SK-N-SH (cell line): ENCODE data around the gene CHMP6.

ENCODE experiments used
- SIN3A ChIP-seq: IDR thresholded peaks from 2 replicates; pipeline ENCODE4 v1.6.1; 2012; ENCODE audit warnings: low read depth, mild to moderate bottlenecking, low read length, moderate library complexity, borderline replicate concordance
- TCF12 ChIP-seq: IDR thresholded peaks from 2 replicates; pipeline ENCODE4 v1.4.0; 2012
- TF ChIP-seq, protein P1 (sequence below): IDR thresholded peaks from 2 replicates; pipeline ENCODE4 v1.6.1; 2012; ENCODE audit warnings: mild to moderate bottlenecking, low read depth, low read length, moderate library complexity

DNA sequence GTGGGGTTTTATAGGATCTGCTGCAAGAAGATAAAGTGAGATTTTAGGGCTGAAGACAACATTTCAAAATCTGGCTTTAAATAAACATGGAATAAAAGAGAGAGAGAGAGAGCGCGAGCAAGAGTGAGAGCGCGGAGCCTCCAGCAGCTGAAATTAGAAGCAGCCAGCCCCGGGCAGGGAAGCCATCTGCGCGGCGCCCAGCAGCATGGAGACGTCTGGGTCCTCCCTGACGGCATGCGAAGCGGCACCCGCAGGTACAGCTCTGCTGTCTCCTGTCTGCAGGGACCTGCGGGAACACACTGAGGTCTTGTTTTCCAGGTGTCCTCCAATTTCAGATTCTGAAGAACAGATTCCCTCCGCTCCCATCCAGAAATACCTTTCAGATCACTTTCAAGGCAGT is 35.4 kb downstream of the CHMP6 start:
- TF ChIP-seq, protein P1, sequence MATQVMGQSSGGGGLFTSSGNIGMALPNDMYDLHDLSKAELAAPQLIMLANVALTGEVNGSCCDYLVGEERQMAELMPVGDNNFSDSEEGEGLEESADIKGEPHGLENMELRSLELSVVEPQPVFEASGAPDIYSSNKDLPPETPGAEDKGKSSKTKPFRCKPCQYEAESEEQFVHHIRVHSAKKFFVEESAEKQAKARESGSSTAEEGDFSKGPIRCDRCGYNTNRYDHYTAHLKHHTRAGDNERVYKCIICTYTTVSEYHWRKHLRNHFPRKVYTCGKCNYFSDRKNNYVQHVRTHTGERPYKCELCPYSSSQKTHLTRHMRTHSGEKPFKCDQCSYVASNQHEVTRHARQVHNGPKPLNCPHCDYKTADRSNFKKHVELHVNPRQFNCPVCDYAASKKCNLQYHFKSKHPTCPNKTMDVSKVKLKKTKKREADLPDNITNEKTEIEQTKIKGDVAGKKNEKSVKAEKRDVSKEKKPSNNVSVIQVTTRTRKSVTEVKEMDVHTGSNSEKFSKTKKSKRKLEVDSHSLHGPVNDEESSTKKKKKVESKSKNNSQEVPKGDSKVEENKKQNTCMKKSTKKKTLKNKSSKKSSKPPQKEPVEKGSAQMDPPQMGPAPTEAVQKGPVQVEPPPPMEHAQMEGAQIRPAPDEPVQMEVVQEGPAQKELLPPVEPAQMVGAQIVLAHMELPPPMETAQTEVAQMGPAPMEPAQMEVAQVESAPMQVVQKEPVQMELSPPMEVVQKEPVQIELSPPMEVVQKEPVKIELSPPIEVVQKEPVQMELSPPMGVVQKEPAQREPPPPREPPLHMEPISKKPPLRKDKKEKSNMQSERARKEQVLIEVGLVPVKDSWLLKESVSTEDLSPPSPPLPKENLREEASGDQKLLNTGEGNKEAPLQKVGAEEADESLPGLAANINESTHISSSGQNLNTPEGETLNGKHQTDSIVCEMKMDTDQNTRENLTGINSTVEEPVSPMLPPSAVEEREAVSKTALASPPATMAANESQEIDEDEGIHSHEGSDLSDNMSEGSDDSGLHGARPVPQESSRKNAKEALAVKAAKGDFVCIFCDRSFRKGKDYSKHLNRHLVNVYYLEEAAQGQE = no peak
- no peak for TF ChIP-seq SIN3A
- TF ChIP-seq TCF12 = no peak
